CD4-positive, alpha-beta T cell (primary cell): Measurements from ENCODE around the gene COL4A2. TPM values are rescaled to one million over a fixed set of nuclear protein-coding genes. Genes with fewer than 3 reads are reported as not detected.

Experiments used
- ATAC-seq: fragments of 200-7000 bp; cut with Tn5 transposase; one replicate; pipeline ENCODE4 v1.10.0; 2022; ENCODE audit warnings: mild to moderate bottlenecking; ENCODE audit not compliant: poor library complexity
- CTCF ChIA-PET: fragments of 350-600 bp; sonication (Branson Sonifier 250); formaldehyde crosslinking; loops from one replicate; lab custom pipeline; 2021; ENCODE audit warnings: antibody characterized with exemption, inconsistent platforms; lab: Charles Lee
- POLR2A ChIA-PET: fragments of 350-600 bp; sonication (Branson Sonifier 250); formaldehyde crosslinking; loops from one replicate; lab custom pipeline; 2021; ENCODE audit warnings: antibody characterized with exemption, inconsistent platforms; lab: Charles Lee
- DNase-seq, 14 experiments: peaks; one replicate each; pipeline ENCODE4 v3.0.0-alpha.2; 2013 to 2020; ENCODE audit warnings: mixed read lengths in 2 of 14
- H3K27ac ChIP-seq, 2 donors: one replicate each; pipeline versions ENCODE4 v1.5.1 to v1.7.0; 2013; ENCODE audit warnings: low read length in 2 of 2, low read depth in 1 of 2, mild to moderate bottlenecking in 1 of 2
- H3K27me3 ChIP-seq, 2 experiments: 1 replicate in 1 of 2; 2 replicates in 1 of 2; pipeline versions ENCODE4 v1.6.1 to v1.7.0; 2013; ENCODE audit warnings: low read length in 2 of 2, control low read depth in 1 of 2, mild to moderate bottlenecking in 1 of 2, moderate library complexity in 1 of 2; ENCODE audit not compliant: insufficient read depth in 2 of 2, control insufficient read depth in 1 of 2
- H3K36me3 ChIP-seq: one replicate; pipeline ENCODE4 v1.6.1; 2013; ENCODE audit warnings: low read length, control low read depth; ENCODE audit not compliant: insufficient read depth
- H3K4me1 ChIP-seq: one replicate; pipeline ENCODE4 v1.6.1; 2013; ENCODE audit warnings: low read length, control low read depth; ENCODE audit not compliant: insufficient read depth
- H3K4me3 ChIP-seq: one replicate; pipeline ENCODE4 v1.5.1; 2013; ENCODE audit warnings: mild to moderate bottlenecking, low read length, moderate library complexity
- H3K9me3 ChIP-seq, 2 experiments: 1 replicate in 1 of 2; 2 replicates in 1 of 2; pipeline versions ENCODE4 v1.6.1 to v1.7.0; 2013; ENCODE audit warnings: low read length in 2 of 2, mild to moderate bottlenecking in 2 of 2, control low read depth in 1 of 2, moderate library complexity in 1 of 2; ENCODE audit not compliant: control insufficient read depth in 1 of 2, insufficient read depth in 1 of 2
- H3K27ac Mint-ChIP-seq: one replicate; pipeline ENCODE4 v1.8.0; 2020; ENCODE audit warnings: mixed read lengths
- H3K27me3 Mint-ChIP-seq: one replicate; pipeline ENCODE4 v1.8.0; 2021; ENCODE audit warnings: mixed read lengths
- H3K36me3 Mint-ChIP-seq: one replicate; pipeline ENCODE4 v1.8.0; 2021; ENCODE audit warnings: low read depth, mixed read lengths
- H3K4me1 Mint-ChIP-seq: one replicate; pipeline ENCODE4 v1.8.0; 2021; ENCODE audit warnings: low read depth, mixed read lengths
- H3K4me3 Mint-ChIP-seq: one replicate; pipeline ENCODE4 v1.8.0; 2020; ENCODE audit warnings: mild to moderate bottlenecking, mixed read lengths
- H3K9me3 Mint-ChIP-seq: one replicate; pipeline ENCODE4 v1.8.0; 2020; ENCODE audit warnings: mixed read lengths
- CTCF ChIP-seq: fragments of 200-600 bp; IDR thresholded peaks from one replicate; pipeline ENCODE4 v1.8.0; 2022; ENCODE audit warnings: antibody characterized with exemption, mild to moderate bottlenecking
- intact Hi-C, 2 experiments: fragments of 100-400 bp; cut with DNase I in 1 of 2; cut with micrococcal nuclease in 1 of 2; formaldehyde crosslinking; loops; one replicate each; pipeline versions ENCODE4 v1.15.1 to v1.9.0; 2023 to 2025; cut with DNase I, micrococcal nuclease
- total RNA-seq, 174 experiments: library from RNA in 2 of 174; stranded (reverse) in 2 of 174; gene quantifications; one replicate each; pipeline ENCODE4 v1.2.3 and lab custom pipeline; 2021 to 2026

COL4A2 gene
- total RNA-seq, 2 experiments from 2014 or later = not detected

GRCh38 chr13:110445183-110445582 lies 138.1 kb downstream of the COL4A2 start:
- no peak overlapping the region for H3K27ac Mint-ChIP-seq
- intact Hi-C loops = no loop called here
- H3K9me3 Mint-ChIP-seq = no peaks in the 10 kb centered on the region
- ATAC-seq (no peak), DNase-seq (peak in 3 of 14 experiments; percentile 9 to 45 (median 33))
- H3K4me3 Mint-ChIP-seq = no peak overlapping the region
- TF ChIP-seq CTCF = no peak
- Histone ChIP-seq H3K4me3 (no peak overlapping the region), H3K4me1 (no peaks in the 10 kb centered on the region), H3K27me3 (peaks cover 4 to 20% of the 10 kb centered on the region in 2 experiments), H3K27ac (no peak overlapping the region), H3K36me3 (no peaks in the 10 kb centered on the region), H3K9me3 (no peaks in the 10 kb centered on the region)
- H3K27me3 Mint-ChIP-seq = peaks cover 78% of the 10 kb centered on the region
- no peaks in the 10 kb centered on the region for H3K36me3 Mint-ChIP-seq
- H3K4me1 Mint-ChIP-seq = no peaks in the 10 kb centered on the region
- ChIA-PET POLR2A (no interaction called here), CTCF (no interaction called here)

GRCh38 chr13:110445722-110446574 lies 138.9 kb downstream of the COL4A2 start:
- DNase-seq (no peak), ATAC-seq (no peak)
- Mint-ChIP-seq H3K4me1 (no peaks in the 10 kb centered on the region), H3K4me3 (no peak overlapping the region), H3K36me3 (no peaks in the 10 kb centered on the region), H3K27ac (no peak overlapping the region), H3K9me3 (no peaks in the 10 kb centered on the region), H3K27me3 (peaks cover 71% of the 10 kb centered on the region)
- Histone ChIP-seq H3K36me3 (no peaks in the 10 kb centered on the region), H3K27me3 (peaks cover 4 to 21% of the 10 kb centered on the region in 2 experiments), H3K27ac (no peak overlapping the region), H3K4me3 (no peak overlapping the region), H3K9me3 (no peaks in the 10 kb centered on the region), H3K4me1 (no peaks in the 10 kb centered on the region)
- ChIA-PET CTCF (no interaction called here), POLR2A (no interaction called here)
- intact Hi-C loops = no loop called here
- no peak for TF ChIP-seq CTCF

GRCh38 chr13:110446575-110446890 lies 139.4 kb downstream of the COL4A2 start:
- H3K27ac ChIP-seq = no peak overlapping the region
- ATAC-seq = no peak
- Mint-ChIP-seq H3K36me3 (no peaks in the 10 kb centered on the region), H3K4me1 (no peaks in the 10 kb centered on the region), H3K27me3 (peaks cover 70% of the 10 kb centered on the region), H3K4me3 (no peak overlapping the region), H3K27ac (no peak overlapping the region), H3K9me3 (no peaks in the 10 kb centered on the region)
- no peaks in the 10 kb centered on the region for H3K9me3 ChIP-seq
- POLR2A ChIA-PET = no interaction called here
- intact Hi-C loops = no loop called here
- no peaks in the 10 kb centered on the region for H3K36me3 ChIP-seq
- no peaks in the 10 kb centered on the region for H3K4me1 ChIP-seq
- CTCF ChIA-PET = interaction anchor here (1.5 kb wide), 1 partner anchor 9 kb away, joined by 3 read pairs; no protein-coding TSS in a partner anchor
- no peak overlapping the region for H3K4me3 ChIP-seq
- no peak for DNase-seq
- H3K27me3 ChIP-seq = peaks cover 4 to 21% of the 10 kb centered on the region in 2 experiments
- no peak for TF ChIP-seq CTCF
